H9 (cell line): Measurements from ENCODE around the gene ELOVL6. TPM values are rescaled to one million over a fixed set of nuclear protein-coding genes. Genes with fewer than 3 reads are reported as not detected.

ENCODE experiments used
- DNase-seq: peaks from one replicate; pipeline ENCODE4 v3.0.0-alpha.2; 2017
- H2AFZ ChIP-seq: one replicate; pipeline ENCODE4 v1.6.1; 2013; ENCODE audit warnings: mild to moderate bottlenecking, low read length, control low read depth, moderate library complexity
- H2AK5ac ChIP-seq: 2 replicates; pipeline ENCODE4 v1.6.1; 2013; ENCODE audit warnings: low read length, control low read depth, mixed read lengths; ENCODE audit not compliant: insufficient read length
- H2BK120ac ChIP-seq: one replicate; pipeline ENCODE4 v1.6.1; 2013; ENCODE audit warnings: low read depth, mild to moderate bottlenecking, low read length, control low read depth, inconsistent platforms; ENCODE audit not compliant: poor library complexity, severe bottlenecking
- H2BK12ac ChIP-seq: 2 replicates; pipeline ENCODE4 v1.6.1; 2013; ENCODE audit warnings: low read length, control low read depth, mixed read lengths, low read depth; ENCODE audit not compliant: insufficient read length
- H2BK15ac ChIP-seq: 2 replicates; pipeline ENCODE4 v1.6.1; 2013; ENCODE audit warnings: low read depth, low read length, control low read depth
- H2BK20ac ChIP-seq: one replicate; pipeline ENCODE4 v1.6.1; 2013; ENCODE audit warnings: low read depth, mild to moderate bottlenecking, low read length, control low read depth, inconsistent platforms; ENCODE audit not compliant: poor library complexity, severe bottlenecking
- H2BK5ac ChIP-seq: 2 replicates; pipeline ENCODE4 v1.6.1; 2013; ENCODE audit warnings: low read length, control low read depth, mixed read lengths; ENCODE audit not compliant: insufficient read length
- H3K14ac ChIP-seq: 2 replicates; pipeline ENCODE4 v1.6.1; 2013; ENCODE audit warnings: low read length, control low read depth; ENCODE audit not compliant: insufficient read depth
- H3K18ac ChIP-seq: 2 replicates; pipeline ENCODE4 v1.6.1; 2013; ENCODE audit warnings: low read depth, mild to moderate bottlenecking, mixed read lengths, low read length, control low read depth; ENCODE audit not compliant: insufficient read length
- H3K23ac ChIP-seq: 2 replicates; pipeline ENCODE4 v1.6.1; 2013; ENCODE audit warnings: low read length, control low read depth, mixed read lengths, low read depth; ENCODE audit not compliant: insufficient read length
- H3K23me2 ChIP-seq: 2 replicates; pipeline ENCODE4 v1.6.1; 2013; ENCODE audit warnings: low read depth, mild to moderate bottlenecking, mixed read lengths, low read length, control low read depth; ENCODE audit not compliant: insufficient read length, poor library complexity, severe bottlenecking
- H3K27ac ChIP-seq: 2 replicates; pipeline ENCODE4 v1.5.1; 2013; ENCODE audit warnings: low read length, control low read depth, mixed read lengths, low read depth; ENCODE audit not compliant: insufficient read length
- H3K27me3 ChIP-seq: 2 replicates; pipeline ENCODE4 v1.6.1; 2013; ENCODE audit warnings: low read length, control low read depth, inconsistent platforms; ENCODE audit not compliant: insufficient read depth
- H3K4ac ChIP-seq: 2 replicates; pipeline ENCODE4 v1.6.1; 2013; ENCODE audit warnings: low read depth, mild to moderate bottlenecking, control low read depth, inconsistent platforms, low read length, moderate library complexity
- H3K4me1 ChIP-seq: 2 replicates; pipeline ENCODE4 v1.6.1; 2013; ENCODE audit warnings: low read length, control low read depth, inconsistent platforms; ENCODE audit not compliant: insufficient read depth
- H3K4me2 ChIP-seq: 2 replicates; pipeline ENCODE4 v1.6.1; 2013; ENCODE audit warnings: low read length, control low read depth, mixed read lengths; ENCODE audit not compliant: insufficient read length, insufficient read depth
- H3K56ac ChIP-seq: 2 replicates; pipeline ENCODE4 v1.6.1; 2013; ENCODE audit warnings: low read depth, mild to moderate bottlenecking, mixed read lengths, low read length, control low read depth; ENCODE audit not compliant: insufficient read length
- H3K79me1 ChIP-seq: 2 replicates; pipeline ENCODE4 v1.6.1; 2013; ENCODE audit warnings: low read depth, mild to moderate bottlenecking, moderate library complexity, low read length, control low read depth, inconsistent platforms; ENCODE audit not compliant: insufficient read depth, poor library complexity, severe bottlenecking
- H3K79me2 ChIP-seq: 2 replicates; pipeline ENCODE4 v1.6.1; 2013; ENCODE audit warnings: low read length, control low read depth, inconsistent platforms; ENCODE audit not compliant: insufficient read depth
- H3K9ac ChIP-seq: 2 replicates; pipeline ENCODE4 v1.6.1; 2013; ENCODE audit warnings: low read length, control low read depth, mixed read lengths; ENCODE audit not compliant: insufficient read length; ENCODE audit errors: extremely low read depth
- H3K9me3 ChIP-seq: one replicate; pipeline ENCODE4 v1.6.1; 2013; ENCODE audit warnings: low read depth, low read length, inconsistent platforms; ENCODE audit not compliant: control insufficient read depth
- H3T11ph ChIP-seq: one replicate; pipeline ENCODE4 v1.6.1; 2013; ENCODE audit warnings: mild to moderate bottlenecking, low read length, control low read depth, inconsistent platforms
- H4K20me1 ChIP-seq: one replicate; pipeline ENCODE4 v1.6.1; 2013; ENCODE audit not compliant: control insufficient read depth, insufficient read length, insufficient read depth
- H4K5ac ChIP-seq: 2 replicates; pipeline ENCODE4 v1.6.1; 2013; ENCODE audit warnings: low read depth, mild to moderate bottlenecking, mixed read lengths, low read length, control low read depth; ENCODE audit not compliant: insufficient read length
- H4K8ac ChIP-seq: replicated peaks from 2 replicates; pipeline ENCODE4 v1.6.1; 2013; ENCODE audit warnings: low read length, control low read depth, mixed read lengths, low read depth; ENCODE audit not compliant: insufficient read length
- H4K91ac ChIP-seq: 2 replicates; pipeline ENCODE4 v1.6.1; 2013; ENCODE audit warnings: low read depth, mild to moderate bottlenecking, moderate library complexity, mixed read lengths, low read length, control low read depth; ENCODE audit not compliant: insufficient read length
- H3K27ac Mint-ChIP-seq, 3 experiments: 2 replicates in 2 of 3; 3 replicates in 1 of 3; pipeline ENCODE4 v1.8.0; 2020 to 2021; ENCODE audit warnings: mixed read lengths in 3 of 3, mild to moderate bottlenecking in 1 of 3, moderate library complexity in 1 of 3
- H3K27me3 Mint-ChIP-seq: 2 replicates; pipeline ENCODE4 v1.8.0; 2021; ENCODE audit warnings: low read depth, mild to moderate bottlenecking, moderate library complexity, mixed read lengths
- H3K36me3 Mint-ChIP-seq, 3 experiments: 2 replicates in 2 of 3; 3 replicates in 1 of 3; pipeline ENCODE4 v1.8.0; 2020 to 2021; ENCODE audit warnings: low read depth in 3 of 3, mixed read lengths in 3 of 3; ENCODE audit not compliant: insufficient read depth in 1 of 3
- H3K4me1 Mint-ChIP-seq, 2 experiments: 2 replicates each; pipeline ENCODE4 v1.8.0; 2020; ENCODE audit warnings: mixed read lengths in 2 of 2
- H3K4me3 Mint-ChIP-seq, 2 experiments: 2 replicates in 1 of 2; 3 replicates in 1 of 2; pipeline ENCODE4 v1.8.0; 2020 to 2021; ENCODE audit warnings: mild to moderate bottlenecking in 2 of 2, mixed read lengths in 2 of 2, moderate library complexity in 1 of 2
- H3K9me3 Mint-ChIP-seq, 2 experiments: 2 replicates in 1 of 2; 3 replicates in 1 of 2; pipeline ENCODE4 v1.8.0; 2020; ENCODE audit warnings: mild to moderate bottlenecking in 2 of 2, mixed read lengths in 2 of 2, moderate library complexity in 1 of 2
- WGBS: extraction: QIAGEN DNeasy Blood & Tissue Kit; methylation state at CpG from one replicate; pipeline ENCODE4 v1.1.7; 2013; ENCODE audit warnings: missing lambda C conversion rate, low lambda C conversion rate, mixed read lengths; ENCODE audit not compliant: insufficient read length; ENCODE audit errors: extremely low coverage; 5-methylcytosine and 5-hydroxymethylcytosine counted together
- total RNA-seq: library from RNA; stranded (reverse); gene quantifications from 2 replicates; pipeline ENCODE4 v1.2.1, GENCODE V29; 2021
- TF ChIP-seq, protein P1 (sequence below): fragments of 200-600 bp; sonication (generic); conservative IDR thresholded peaks from 3 replicates; pipeline ENCODE4 v1.8.0; 2021; ENCODE audit warnings: antibody characterized with exemption, mild to moderate bottlenecking

ELOVL6 gene
- total RNA-seq, 1 experiment from 2014 or later, result 64.6 TPM

DNA sequence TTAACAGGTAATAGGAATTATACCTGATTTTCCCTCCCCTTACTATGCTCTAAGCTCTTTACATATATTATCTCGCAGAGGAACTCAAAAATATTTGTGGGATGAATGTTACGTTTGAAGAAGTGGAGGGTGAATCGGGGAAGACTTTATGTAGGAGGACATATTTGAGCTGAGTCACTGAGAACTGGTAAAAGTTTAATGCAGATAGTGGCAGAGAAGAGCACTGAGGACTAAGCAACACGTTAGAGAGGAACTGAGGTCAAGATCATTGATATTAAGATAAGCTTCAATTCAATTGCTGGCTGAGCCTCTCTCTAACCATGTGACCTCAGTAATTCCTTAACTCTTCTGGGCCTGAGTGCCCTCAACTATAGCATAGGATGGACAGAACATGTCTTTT lies 26.4 kb upstream of the ELOVL6 start:
- H3K4ac ChIP-seq, result no peak overlapping the region
- no peak overlapping the region for H3K18ac ChIP-seq
- no peaks in the 10 kb centered on the region; the same call in 1 of the 2 replicates for H3K4me1 ChIP-seq
- no peak overlapping the region for H3K56ac ChIP-seq
- no peak overlapping the region for H3K14ac ChIP-seq
- H4K8ac ChIP-seq, result no peak overlapping the region
- H3K23me2 ChIP-seq, result no peaks in the 10 kb centered on the region
- no peaks in the 10 kb centered on the region for H3K27me3 ChIP-seq
- H2BK12ac ChIP-seq, result no peak overlapping the region
- Mint-ChIP-seq H3K27me3 (no peaks in the 10 kb centered on the region), H3K27ac (no peak overlapping the region), H3K4me1 (peaks cover 10 to 16% of the 10 kb centered on the region in 2 experiments), H3K9me3 (0 out of 5 replicates have a peak, but pooled peaks cover 0 to under 1% of the 10 kb centered on the region in 2 experiments), H3K4me3 (no peak overlapping the region), H3K36me3 (peaks cover 0 to 1% (median 0%) of the 10 kb centered on the region in 3 experiments; a peak in 1 of 7 replicates)
- WGBS, result no CpG with 5 or more reads among the region's 4 CpGs
- TF ChIP-seq, protein P1, sequence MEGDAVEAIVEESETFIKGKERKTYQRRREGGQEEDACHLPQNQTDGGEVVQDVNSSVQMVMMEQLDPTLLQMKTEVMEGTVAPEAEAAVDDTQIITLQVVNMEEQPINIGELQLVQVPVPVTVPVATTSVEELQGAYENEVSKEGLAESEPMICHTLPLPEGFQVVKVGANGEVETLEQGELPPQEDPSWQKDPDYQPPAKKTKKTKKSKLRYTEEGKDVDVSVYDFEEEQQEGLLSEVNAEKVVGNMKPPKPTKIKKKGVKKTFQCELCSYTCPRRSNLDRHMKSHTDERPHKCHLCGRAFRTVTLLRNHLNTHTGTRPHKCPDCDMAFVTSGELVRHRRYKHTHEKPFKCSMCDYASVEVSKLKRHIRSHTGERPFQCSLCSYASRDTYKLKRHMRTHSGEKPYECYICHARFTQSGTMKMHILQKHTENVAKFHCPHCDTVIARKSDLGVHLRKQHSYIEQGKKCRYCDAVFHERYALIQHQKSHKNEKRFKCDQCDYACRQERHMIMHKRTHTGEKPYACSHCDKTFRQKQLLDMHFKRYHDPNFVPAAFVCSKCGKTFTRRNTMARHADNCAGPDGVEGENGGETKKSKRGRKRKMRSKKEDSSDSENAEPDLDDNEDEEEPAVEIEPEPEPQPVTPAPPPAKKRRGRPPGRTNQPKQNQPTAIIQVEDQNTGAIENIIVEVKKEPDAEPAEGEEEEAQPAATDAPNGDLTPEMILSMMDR, result no peak
- H2BK5ac ChIP-seq, result no peak overlapping the region
- H3K23ac ChIP-seq, result no peak overlapping the region
- no peak overlapping the region for H2BK20ac ChIP-seq
- H2AFZ ChIP-seq, result no peak overlapping the region
- H3K9ac ChIP-seq, result no peak overlapping the region
- no peak overlapping the region for H2AK5ac ChIP-seq
- no peak overlapping the region for H2BK120ac ChIP-seq
- H3K4me2 ChIP-seq, result no peak overlapping the region
- H3K79me2 ChIP-seq, result no peaks in the 10 kb centered on the region
- H4K5ac ChIP-seq, result no peak overlapping the region
- H3T11ph ChIP-seq, result no peak overlapping the region
- no peak overlapping the region for H2BK15ac ChIP-seq
- H3K79me1 ChIP-seq, result no peaks in the 10 kb centered on the region
- H4K20me1 ChIP-seq, result no peaks in the 10 kb centered on the region
- no peak overlapping the region for H3K27ac ChIP-seq
- H3K9me3 ChIP-seq, result no peaks in the 10 kb centered on the region
- DNase-seq, result no peak
- no peak overlapping the region for H4K91ac ChIP-seq
